GM12801 (cell line): ENCODE data around the gene ABCA2.

ENCODE experiments used
- TF ChIP-seq, protein P1 (sequence below): IDR thresholded peaks from one replicate; pipeline ENCODE4 v1.5.1; 2011; ENCODE audit warnings: control low read depth; ENCODE audit not compliant: insufficient read length; ENCODE audit errors: extremely low read depth

Gene ABCA2

DNA sequence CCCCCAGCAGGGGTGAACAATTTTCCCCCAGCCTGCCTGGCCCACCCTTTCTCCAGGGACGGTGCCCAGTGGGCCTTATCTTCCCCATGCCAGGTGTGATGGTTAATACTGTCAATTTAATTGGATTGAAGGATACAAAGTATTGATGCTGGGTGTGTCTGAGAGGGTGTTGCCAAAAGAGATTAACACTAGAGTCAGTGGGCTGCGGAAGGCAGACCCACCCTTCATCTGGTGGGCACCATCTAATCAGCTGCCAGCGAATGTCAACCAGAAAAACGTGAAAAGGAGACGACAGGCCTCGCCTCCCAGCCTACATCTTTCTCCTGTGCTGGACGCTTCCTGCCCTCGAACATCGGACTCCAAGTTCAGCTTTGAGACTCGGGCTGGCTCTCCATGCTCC is 9.4 kb upstream of the ABCA2 start:
- TF ChIP-seq, protein P1, sequence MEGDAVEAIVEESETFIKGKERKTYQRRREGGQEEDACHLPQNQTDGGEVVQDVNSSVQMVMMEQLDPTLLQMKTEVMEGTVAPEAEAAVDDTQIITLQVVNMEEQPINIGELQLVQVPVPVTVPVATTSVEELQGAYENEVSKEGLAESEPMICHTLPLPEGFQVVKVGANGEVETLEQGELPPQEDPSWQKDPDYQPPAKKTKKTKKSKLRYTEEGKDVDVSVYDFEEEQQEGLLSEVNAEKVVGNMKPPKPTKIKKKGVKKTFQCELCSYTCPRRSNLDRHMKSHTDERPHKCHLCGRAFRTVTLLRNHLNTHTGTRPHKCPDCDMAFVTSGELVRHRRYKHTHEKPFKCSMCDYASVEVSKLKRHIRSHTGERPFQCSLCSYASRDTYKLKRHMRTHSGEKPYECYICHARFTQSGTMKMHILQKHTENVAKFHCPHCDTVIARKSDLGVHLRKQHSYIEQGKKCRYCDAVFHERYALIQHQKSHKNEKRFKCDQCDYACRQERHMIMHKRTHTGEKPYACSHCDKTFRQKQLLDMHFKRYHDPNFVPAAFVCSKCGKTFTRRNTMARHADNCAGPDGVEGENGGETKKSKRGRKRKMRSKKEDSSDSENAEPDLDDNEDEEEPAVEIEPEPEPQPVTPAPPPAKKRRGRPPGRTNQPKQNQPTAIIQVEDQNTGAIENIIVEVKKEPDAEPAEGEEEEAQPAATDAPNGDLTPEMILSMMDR: no peak

DNA sequence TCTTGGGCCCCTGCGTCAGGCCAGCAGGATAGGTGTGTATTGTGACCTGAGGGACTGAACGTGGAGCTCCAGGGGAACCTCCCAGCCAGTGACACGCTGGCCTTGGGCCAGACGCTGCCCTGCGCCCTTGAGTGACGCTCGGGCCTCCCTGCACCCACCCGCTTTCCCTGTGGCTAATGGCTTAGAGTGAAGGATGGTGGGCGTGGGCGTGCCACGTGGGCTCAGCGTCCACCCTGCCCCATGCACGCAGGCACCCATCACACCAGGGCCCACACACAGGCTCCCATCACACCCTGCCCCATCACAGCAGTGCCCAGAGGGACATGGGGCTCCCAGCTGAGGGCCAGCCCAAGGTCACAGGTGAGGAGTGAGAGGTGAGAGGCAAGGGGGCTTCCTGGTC is 9.0 kb upstream of the ABCA2 start:
- TF ChIP-seq, protein P1: no peak

DNA sequence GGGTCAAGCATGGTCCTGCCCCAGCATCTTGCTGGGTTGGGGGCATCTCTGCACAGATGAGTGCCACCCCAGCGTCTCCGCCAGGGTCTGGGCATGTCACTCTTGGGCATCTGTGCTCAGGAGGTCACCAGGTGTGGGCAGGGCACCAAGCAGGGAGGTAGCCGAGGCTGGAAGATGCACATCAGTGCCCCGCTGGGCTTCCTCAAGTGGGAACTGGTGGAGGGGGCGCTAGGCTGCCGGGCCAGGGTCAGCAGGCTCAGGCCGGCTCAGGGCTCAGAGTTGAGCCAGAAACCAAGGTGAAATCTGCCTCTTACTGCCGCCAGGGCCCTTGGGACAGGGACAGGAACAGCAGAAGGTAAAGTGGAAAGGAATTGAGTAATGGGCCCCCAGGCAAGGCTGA is 7.9 kb upstream of the ABCA2 start:
- TF ChIP-seq, protein P1: no peak

DNA sequence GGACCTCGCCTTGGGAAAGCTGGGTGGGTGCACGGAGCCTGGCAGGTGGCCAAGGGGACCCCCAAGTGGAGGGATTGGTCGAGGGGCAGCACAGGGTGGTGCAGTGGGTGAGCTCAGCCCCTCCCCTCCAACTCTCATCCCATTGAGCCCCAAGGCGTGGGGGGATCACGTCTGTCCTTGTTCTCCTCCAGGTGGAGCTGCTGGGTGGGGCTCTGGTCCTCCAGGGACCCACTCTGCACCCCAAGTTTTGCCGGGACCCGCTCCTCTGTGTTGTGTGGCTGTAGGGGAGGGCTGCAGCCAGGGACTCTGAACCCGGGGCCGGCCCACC is 7.4 kb upstream of the ABCA2 start:
- TF ChIP-seq, protein P1: no peak

- TF ChIP-seq, protein P1: peak; percentile 88
Measured at GRCh38 chr9:137034709-137035506, 6.9 kb upstream of the ABCA2 start.

DNA sequence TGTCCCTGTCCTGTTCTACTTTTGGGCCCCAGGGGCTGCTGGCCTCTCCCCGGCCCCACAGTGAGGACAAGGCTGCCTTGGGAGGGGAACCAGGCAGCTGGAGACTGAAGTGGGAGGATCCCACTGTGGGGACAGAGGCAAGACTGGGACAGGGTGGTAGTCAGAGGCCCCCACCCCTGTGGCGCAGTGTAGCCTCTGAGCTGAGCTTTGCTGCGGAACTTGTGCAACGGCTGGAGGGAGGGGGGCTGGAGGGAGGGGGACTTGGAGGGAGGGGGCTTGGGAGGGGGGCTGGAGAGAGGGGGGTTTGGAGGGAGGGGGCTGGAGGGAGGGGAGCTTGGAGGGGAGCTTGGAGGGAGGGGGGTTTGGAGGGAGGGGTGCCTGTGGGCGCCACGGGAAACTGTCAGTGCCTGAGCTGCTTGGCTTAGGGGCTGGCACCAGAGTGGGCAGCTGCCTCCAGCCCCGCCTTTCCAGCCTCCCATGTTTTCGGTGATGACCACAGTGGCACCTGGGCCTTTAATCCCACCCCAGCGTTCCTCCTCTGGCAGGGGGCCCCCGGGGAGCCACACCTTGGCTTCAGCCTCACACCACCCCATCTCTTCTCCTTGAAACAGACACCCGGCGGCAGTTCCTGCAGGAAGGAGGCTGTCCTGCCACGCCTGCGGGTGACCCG is 6.1 kb upstream of the ABCA2 start:
- TF ChIP-seq, protein P1: no peak

- TF ChIP-seq, protein P1: no peak
Measured at GRCh38 chr9:137032858-137033257, 4.8 kb upstream of the ABCA2 start.
